Kidney epithelial cell (primary cell): ENCODE data around the gene THSD7B. TPM values are rescaled to one million over a fixed set of nuclear protein-coding genes. Genes with fewer than 3 reads are reported as not detected.

ENCODE experiments used
- DNase-seq: peaks from one replicate; pipeline ENCODE4 v3.0.0-alpha.2; 2010; ENCODE audit warnings: low read depth
- H3K27me3 ChIP-seq: 2 replicates; pipeline ENCODE4 v1.6.0; 2011; ENCODE audit warnings: low read length; ENCODE audit not compliant: control insufficient read depth, insufficient read depth
- H3K36me3 ChIP-seq: 2 replicates; pipeline ENCODE4 v1.5.1; 2011; ENCODE audit warnings: low read length; ENCODE audit not compliant: control insufficient read depth, insufficient read depth
- H3K4me3 ChIP-seq: 2 replicates; pipeline ENCODE4 v1.5.1; 2011; ENCODE audit warnings: low read depth, mild to moderate bottlenecking, control low read depth, low read length
- total RNA-seq: library from RNA; depleted of rRNA; stranded (reverse); fragments of >200 nt; gene quantifications from 2 replicates; pipeline ENCODE4 v1.2.3, GENCODE V29; 2015
- TF ChIP-seq, protein P1 (sequence below): IDR thresholded peaks from 2 replicates; pipeline ENCODE4 v1.5.1; 2011; ENCODE audit warnings: mild to moderate bottlenecking, moderate library complexity, low read length, control low read depth, inconsistent platforms; ENCODE audit not compliant: insufficient read depth, poor library complexity, severe bottlenecking

THSD7B gene
- total RNA-seq = 0.04 and 0.62 TPM in 2 replicates

DNA sequence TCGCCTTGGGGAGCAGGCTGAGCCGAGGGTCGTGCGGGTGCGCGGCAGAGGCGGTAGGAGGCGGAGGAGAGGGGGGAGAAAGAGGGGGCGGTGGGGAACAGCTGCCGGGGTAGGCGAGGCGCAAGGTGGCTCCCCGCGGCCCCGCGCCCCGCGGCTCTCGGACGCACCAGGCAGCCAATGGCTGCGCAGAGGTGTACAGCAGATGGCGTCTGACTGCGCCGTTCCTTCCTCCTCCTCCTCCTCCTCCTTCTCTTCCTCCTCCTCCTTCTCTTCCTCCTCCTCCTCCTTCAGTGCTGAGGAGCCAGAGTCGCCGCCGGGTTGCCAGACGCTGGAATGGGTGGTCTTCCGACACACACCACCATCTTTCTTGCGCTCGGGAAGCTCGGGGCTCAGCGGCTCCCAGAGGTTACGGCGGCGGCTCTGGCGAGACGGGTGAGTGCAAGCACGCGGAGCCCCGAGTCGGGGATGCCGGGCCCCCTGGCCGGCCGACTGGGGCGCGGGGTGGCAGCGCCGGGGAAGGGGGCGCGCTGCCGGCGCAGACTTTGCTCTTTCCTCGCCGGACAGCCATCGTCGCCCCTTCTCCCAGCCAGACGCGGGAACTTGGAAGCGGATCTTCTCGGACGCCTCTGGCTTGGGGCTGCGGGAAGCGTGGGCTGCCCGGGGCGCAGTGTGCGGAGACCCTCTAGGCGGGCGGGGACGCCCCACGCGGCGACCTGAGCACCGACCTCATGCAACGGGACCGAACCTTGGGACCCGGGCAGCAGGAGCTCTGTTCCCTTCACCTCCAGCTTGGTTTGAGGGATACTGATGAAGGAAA lies at the start of gene THSD7B:
THSD7B (plus strand) TSS at position 290 of the 817 bp plus-strand sequence. CDS start 116,634 bp downstream, outside the sequence.
- DNase-seq = no peak
- TF ChIP-seq, protein P1, sequence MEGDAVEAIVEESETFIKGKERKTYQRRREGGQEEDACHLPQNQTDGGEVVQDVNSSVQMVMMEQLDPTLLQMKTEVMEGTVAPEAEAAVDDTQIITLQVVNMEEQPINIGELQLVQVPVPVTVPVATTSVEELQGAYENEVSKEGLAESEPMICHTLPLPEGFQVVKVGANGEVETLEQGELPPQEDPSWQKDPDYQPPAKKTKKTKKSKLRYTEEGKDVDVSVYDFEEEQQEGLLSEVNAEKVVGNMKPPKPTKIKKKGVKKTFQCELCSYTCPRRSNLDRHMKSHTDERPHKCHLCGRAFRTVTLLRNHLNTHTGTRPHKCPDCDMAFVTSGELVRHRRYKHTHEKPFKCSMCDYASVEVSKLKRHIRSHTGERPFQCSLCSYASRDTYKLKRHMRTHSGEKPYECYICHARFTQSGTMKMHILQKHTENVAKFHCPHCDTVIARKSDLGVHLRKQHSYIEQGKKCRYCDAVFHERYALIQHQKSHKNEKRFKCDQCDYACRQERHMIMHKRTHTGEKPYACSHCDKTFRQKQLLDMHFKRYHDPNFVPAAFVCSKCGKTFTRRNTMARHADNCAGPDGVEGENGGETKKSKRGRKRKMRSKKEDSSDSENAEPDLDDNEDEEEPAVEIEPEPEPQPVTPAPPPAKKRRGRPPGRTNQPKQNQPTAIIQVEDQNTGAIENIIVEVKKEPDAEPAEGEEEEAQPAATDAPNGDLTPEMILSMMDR = peak; percentile 8
- H3K27me3 ChIP-seq = peaks cover 24% of the 10 kb centered on the region
- H3K4me3 ChIP-seq = peak within 1 kb of the TSS; percentile 51
- H3K36me3 ChIP-seq = no peaks in the 10 kb centered on the region

- Histone ChIP-seq H3K36me3 (no peaks in the 10 kb centered on the region), H3K27me3 (no peaks in the 10 kb centered on the region), H3K4me3 (no peak overlapping the region)
- TF ChIP-seq, protein P1 = no peak
- DNase-seq = no peak
Measured at GRCh38 chr2:136718273-136718672, 47.1 kb upstream of the THSD7B start.

- H3K36me3 ChIP-seq = no peaks in the 10 kb centered on the region
- no peak overlapping the region for H3K4me3 ChIP-seq
- H3K27me3 ChIP-seq = no peaks in the 10 kb centered on the region
- no peak for DNase-seq
- TF ChIP-seq, protein P1 = no peak
Measured at GRCh38 chr2:136727973-136728699, 37.2 kb upstream of the THSD7B start.

GRCh38 chr2:136736236-136736635 lies 29.1 kb upstream of the THSD7B start:
- Histone ChIP-seq H3K4me3 (no peak overlapping the region), H3K27me3 (no peaks in the 10 kb centered on the region), H3K36me3 (no peaks in the 10 kb centered on the region)
- TF ChIP-seq, protein P1 = no peak
- DNase-seq = no peak

GRCh38 chr2:136738044-136738443 lies 27.3 kb upstream of the THSD7B start:
- TF ChIP-seq, protein P1 = no peak
- Histone ChIP-seq H3K27me3 (no peaks in the 10 kb centered on the region), H3K4me3 (no peak overlapping the region), H3K36me3 (no peaks in the 10 kb centered on the region)
- DNase-seq = no peak
